GM12872 (cell line): ENCODE measurements around the gene TPM1.

Experiments
- TF ChIP-seq, protein P1 (sequence below): IDR thresholded peaks from 3 replicates; pipeline ENCODE4 v1.5.1; 2011; ENCODE audit warnings: low read depth, mild to moderate bottlenecking, low read length, moderate library complexity; ENCODE audit not compliant: insufficient read depth

The TPM1 gene

DNA sequence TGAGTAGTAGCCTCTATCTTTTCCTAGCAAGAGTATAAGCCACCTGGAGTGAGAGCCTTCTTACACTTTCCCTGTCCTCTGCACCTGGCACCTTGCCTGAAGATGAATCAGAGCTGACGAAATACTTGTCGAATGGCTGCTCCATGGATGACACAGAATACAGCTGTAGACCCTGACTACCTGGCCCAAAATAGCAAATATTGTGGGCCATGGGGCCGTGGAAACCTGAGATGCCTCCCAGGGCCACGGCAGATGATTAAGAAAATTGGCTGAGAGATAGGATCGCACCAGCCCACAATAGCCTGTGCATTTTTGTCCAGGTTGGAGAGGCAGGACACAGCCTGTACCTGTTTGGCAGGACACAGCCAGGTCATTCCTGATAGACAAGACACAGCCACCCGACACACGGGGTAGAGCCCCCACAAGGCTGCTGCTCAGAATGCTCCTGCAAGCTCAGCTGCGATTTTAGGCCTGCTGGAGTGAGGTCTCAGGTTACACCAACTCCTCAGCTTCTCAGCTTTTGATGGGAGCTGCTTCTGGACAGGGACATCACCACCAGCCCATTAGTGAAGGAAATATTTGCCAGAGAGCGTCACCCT is 22.9 kb upstream of the TPM1 start:
- TF ChIP-seq, protein P1, sequence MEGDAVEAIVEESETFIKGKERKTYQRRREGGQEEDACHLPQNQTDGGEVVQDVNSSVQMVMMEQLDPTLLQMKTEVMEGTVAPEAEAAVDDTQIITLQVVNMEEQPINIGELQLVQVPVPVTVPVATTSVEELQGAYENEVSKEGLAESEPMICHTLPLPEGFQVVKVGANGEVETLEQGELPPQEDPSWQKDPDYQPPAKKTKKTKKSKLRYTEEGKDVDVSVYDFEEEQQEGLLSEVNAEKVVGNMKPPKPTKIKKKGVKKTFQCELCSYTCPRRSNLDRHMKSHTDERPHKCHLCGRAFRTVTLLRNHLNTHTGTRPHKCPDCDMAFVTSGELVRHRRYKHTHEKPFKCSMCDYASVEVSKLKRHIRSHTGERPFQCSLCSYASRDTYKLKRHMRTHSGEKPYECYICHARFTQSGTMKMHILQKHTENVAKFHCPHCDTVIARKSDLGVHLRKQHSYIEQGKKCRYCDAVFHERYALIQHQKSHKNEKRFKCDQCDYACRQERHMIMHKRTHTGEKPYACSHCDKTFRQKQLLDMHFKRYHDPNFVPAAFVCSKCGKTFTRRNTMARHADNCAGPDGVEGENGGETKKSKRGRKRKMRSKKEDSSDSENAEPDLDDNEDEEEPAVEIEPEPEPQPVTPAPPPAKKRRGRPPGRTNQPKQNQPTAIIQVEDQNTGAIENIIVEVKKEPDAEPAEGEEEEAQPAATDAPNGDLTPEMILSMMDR: no peak

DNA sequence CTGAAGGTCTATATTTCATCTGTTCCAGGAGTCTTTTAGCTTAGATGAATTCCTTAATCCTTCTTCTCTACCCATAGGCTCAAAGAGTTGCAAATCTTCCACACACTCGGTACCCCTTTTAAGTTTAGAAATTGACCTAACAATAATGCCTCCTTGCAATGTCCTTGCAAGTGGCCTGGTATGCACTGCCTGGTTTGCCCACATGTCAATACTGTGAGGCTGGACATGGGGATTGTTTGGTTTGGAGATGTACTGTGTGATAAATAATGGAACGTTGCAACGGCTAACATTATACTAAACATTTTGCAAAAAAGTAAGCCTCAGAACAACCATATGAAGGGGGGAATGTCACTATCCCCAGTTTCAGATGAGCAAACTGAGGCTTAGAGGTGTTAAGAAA is 22.4 kb upstream of the TPM1 start:
- TF ChIP-seq, protein P1: no peak

DNA sequence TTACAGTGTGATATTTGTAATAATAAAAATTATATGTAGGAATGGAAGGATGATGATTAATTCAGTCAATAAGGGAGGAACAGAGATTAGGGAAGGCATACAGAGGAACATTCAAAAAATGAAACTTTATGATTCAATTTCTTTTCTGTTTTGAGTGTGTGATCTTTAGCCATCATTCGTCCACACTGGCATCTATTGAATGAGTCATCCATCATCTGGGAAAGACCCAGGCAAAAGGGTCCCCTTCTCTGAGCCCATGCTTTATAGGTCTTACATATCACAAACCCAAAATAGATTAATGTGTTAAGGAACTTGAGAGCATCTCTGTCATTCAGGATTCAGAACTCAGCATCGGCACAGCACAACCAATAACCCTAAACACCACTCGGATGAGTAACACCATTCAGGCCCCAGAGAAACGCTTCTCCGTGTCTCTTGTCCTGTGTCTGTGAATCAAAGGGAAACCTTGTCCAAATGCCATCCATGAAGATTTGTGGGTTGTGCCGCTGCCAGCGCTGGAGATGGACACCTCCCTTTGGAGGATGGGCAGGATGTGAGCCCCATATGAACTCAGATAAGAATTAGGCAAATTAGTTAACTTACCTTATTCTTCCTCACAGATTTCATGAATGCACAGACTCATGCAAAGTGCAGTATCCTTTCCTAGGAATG is 21.7 kb upstream of the TPM1 start:
- TF ChIP-seq, protein P1: no peak

- TF ChIP-seq, protein P1: no peak
These were observed 20.4 kb upstream of the TPM1 start for GRCh38 chr15:63022181-63022580.

DNA sequence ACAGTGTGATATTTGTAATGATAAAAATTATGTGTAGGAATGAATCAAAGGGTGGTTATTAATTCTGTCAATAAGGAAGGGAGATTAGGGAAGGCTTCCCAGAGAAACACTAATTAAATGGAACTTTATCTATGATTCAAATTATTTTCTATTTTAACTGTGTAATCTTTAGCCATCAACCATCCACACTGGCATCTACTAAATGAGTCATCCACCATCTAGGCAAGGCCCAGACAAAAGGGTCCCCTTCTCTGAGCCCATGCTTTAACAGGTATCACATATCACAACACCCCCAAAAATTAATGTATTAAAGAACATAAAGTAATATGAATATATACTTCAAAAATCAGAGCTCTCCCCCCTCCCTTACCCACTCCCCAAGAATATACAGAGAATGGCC is 19.9 kb upstream of the TPM1 start:
- TF ChIP-seq, protein P1: no peak

GRCh38 chr15:63023351-63023945 is 19.1 kb upstream of the TPM1 start:
- TF ChIP-seq, protein P1: no peak

DNA sequence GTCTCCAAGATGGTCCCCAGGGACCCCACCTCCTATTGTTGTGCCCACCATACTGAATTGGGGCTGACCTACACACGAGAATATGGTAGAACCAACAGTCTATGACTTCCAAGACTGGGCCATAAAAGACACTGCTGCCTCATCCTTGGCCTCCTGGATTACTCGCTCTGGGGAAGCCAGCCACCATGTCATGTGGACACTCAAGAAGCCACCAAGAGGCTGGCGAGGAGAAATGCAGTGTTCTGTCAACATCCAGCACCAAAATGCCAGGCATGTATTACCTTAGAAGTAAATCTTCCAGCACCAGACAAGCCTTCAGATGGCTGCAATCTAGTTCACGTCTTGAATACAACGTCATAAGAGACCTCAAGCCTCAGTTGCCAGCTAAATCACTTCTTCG is 17.1 kb upstream of the TPM1 start:
- TF ChIP-seq, protein P1: peak; percentile 24; the same call in 1 of the 3 replicates
